GM19043 (cell line): ENCODE measurements around the gene TMEM131.

Experiments used
- ATAC-seq: cut with Tn5 transposase; IDR thresholded peaks from one replicate; pipeline ENCODE4 v1.9.1; 2021; ENCODE audit warnings: low read depth; ENCODE audit not compliant: unreplicated experiment

The TMEM131 gene

GRCh38 chr2:97745474-97746174, 250.1 kb downstream of the TMEM131 start:
- peak; percentile 58 for ATAC-seq

GRCh38 chr2:97743913-97744312, 251.8 kb downstream of the TMEM131 start:
- ATAC-seq, result no peak

GRCh38 chr2:97742381-97742847, 253.3 kb downstream of the TMEM131 start:
- no peak for ATAC-seq

GRCh38 chr2:97741686-97742085, 254.1 kb downstream of the TMEM131 start:
- ATAC-seq, result no peak

- no peak for ATAC-seq
Observed at GRCh38 chr2:97741251-97741650, 254.5 kb downstream of the TMEM131 start.

GRCh38 chr2:97740590-97741182, 255.1 kb downstream of the TMEM131 start:
- ATAC-seq, result no peak

- ATAC-seq, result no peak
Observed at GRCh38 chr2:97739893-97740245, 255.9 kb downstream of the TMEM131 start.

- ATAC-seq, result no peak
Observed at GRCh38 chr2:97739020-97739892, 256.5 kb downstream of the TMEM131 start.

- ATAC-seq, result no peak
Observed at GRCh38 chr2:97738179-97739019, 257.3 kb downstream of the TMEM131 start.

- ATAC-seq, result no peak
Observed at GRCh38 chr2:97737421-97738178, 258.1 kb downstream of the TMEM131 start.

- no peak for ATAC-seq
Observed at GRCh38 chr2:97736608-97737330, 259.0 kb downstream of the TMEM131 start.

GRCh38 chr2:97736185-97736584, 259.6 kb downstream of the TMEM131 start:
- no peak for ATAC-seq

GRCh38 chr2:97735161-97735561, 260.6 kb downstream of the TMEM131 start:
- no peak for ATAC-seq

GRCh38 chr2:97734061-97735051, 261.4 kb downstream of the TMEM131 start:
- ATAC-seq, result no peak

GRCh38 chr2:97733341-97734035, 262.3 kb downstream of the TMEM131 start:
- ATAC-seq, result no peak

GRCh38 chr2:97732436-97733340, 263.1 kb downstream of the TMEM131 start:
- ATAC-seq, result no peak
